ENCODE results near the gene SLC4A7. TPM values are rescaled to one million over a fixed set of nuclear protein-coding genes. Genes with fewer than 3 reads are reported as not detected.

SLC4A7 gene
- polyA plus RNA-seq, 1 donor = 24.6 TPM

GRCh38 chr3:27391796-27392195 lies 92.4 kb downstream of the SLC4A7 start:
- H3K27ac ChIP-seq (ENCODE audit: low read length) = no peak overlapping the region
- H3K36me3 ChIP-seq (ENCODE audit: control insufficient read depth, insufficient read depth, low read length) = peaks cover 17% of the 10 kb centered on the region
- no peak for DNase-seq
- no peaks in the 10 kb centered on the region for H3K4me1 ChIP-seq (ENCODE audit: control insufficient read depth, insufficient read depth, low read length)
- H3K9me3 ChIP-seq (ENCODE audit: control insufficient read depth, low read depth, low read length) = no peaks in the 10 kb centered on the region
- H3K4me3 ChIP-seq (ENCODE audit: low read length) = no peak overlapping the region
- H3K27me3 ChIP-seq (ENCODE audit: control insufficient read depth, insufficient read depth, low read length) = no peaks in the 10 kb centered on the region
- WGBS (ENCODE audit: insufficient coverage, low lambda C conversion rate) = 100% methylated on average over 1 of the region's 1 CpG

DNA sequence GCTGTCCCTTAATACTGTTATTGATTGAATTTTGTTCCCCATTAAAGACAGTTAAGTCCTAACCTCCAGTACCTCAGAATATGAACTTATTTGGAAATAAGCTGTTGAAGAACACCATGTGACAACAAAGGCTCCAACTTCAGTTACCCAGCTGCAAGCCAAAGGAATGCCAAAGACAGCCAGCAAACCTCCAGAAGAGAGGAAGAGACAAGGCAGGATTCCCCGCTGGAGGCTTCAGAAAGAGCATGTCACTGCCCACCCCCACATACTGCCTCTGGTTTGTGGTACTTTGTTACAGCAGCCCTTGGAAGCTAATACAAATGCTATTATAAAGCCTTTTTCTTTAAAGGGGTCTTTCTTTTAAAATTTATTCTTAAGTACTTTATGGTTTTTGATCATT lies 96.6 kb downstream of the SLC4A7 start:
- H3K36me3 ChIP-seq (ENCODE audit: control insufficient read depth, insufficient read depth, low read length) = peaks cover 18% of the 10 kb centered on the region
- H3K27ac ChIP-seq (ENCODE audit: low read length) = no peak overlapping the region
- no peaks in the 10 kb centered on the region for H3K27me3 ChIP-seq (ENCODE audit: control insufficient read depth, insufficient read depth, low read length)
- DNase-seq = no peak
- H3K4me3 ChIP-seq (ENCODE audit: low read length) = no peak overlapping the region
- no peaks in the 10 kb centered on the region for H3K4me1 ChIP-seq (ENCODE audit: control insufficient read depth, insufficient read depth, low read length)
- no peaks in the 10 kb centered on the region for H3K9me3 ChIP-seq (ENCODE audit: control insufficient read depth, low read depth, low read length)
- no CpG with 5 or more reads among the region's 1 CpG for WGBS (ENCODE audit: insufficient coverage, low lambda C conversion rate)

DNA sequence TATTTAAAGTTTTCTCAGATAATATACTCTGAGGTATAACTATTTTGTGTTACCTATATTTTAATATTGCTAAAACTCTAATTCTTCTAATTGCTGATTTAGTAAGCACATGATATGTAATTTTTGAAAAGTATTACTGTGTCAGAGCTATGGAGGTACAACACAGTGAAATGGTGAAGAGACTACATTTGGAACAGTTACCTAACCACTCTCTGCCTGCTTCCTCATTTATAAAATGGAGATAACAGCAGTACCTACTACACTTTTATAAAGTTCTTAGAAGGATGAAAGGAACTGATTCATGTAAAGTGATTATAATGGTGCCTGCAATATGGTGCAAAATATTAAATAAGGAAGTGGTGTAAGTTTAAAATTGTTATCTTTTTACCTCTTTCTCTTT lies 98.7 kb downstream of the SLC4A7 start:
- DNase-seq = no peak
- Histone ChIP-seq H3K4me3 (ENCODE audit: low read length) (no peak overlapping the region), H3K36me3 (ENCODE audit: control insufficient read depth, insufficient read depth, low read length) (peaks cover 19% of the 10 kb centered on the region)

DNA sequence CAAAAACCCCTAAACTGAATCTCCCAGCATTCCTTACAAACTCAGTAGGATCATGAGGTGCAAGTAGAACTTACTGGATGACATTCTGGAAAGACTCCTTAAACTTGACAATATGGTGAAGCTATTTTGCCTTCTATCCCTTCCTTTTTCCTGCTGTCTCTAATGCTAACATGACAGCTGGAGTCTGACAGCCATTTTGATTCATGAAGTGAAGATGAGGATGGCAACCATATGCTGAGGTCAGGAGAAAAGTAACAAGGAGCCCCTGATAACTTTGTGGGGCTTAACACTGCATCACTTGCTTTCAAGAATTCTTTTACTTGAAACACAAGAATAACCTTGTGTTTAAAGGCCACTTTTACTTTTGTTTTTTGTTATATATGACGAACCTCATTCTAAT lies 100.0 kb downstream of the SLC4A7 start:
- WGBS (ENCODE audit: insufficient coverage, low lambda C conversion rate) = 100% methylated on average over 1 of the region's 1 CpG
- no peak overlapping the region for H3K4me3 ChIP-seq (ENCODE audit: low read length)
- no peaks in the 10 kb centered on the region for H3K27me3 ChIP-seq (ENCODE audit: control insufficient read depth, insufficient read depth, low read length)
- no peaks in the 10 kb centered on the region for H3K4me1 ChIP-seq (ENCODE audit: control insufficient read depth, insufficient read depth, low read length)
- peaks cover 19% of the 10 kb centered on the region for H3K36me3 ChIP-seq (ENCODE audit: control insufficient read depth, insufficient read depth, low read length)
- H3K9me3 ChIP-seq (ENCODE audit: control insufficient read depth, low read depth, low read length) = no peaks in the 10 kb centered on the region
- no peak for DNase-seq
- H3K27ac ChIP-seq (ENCODE audit: low read length) = no peak overlapping the region

More for the DNA sequence above, 98.7 kb downstream of the SLC4A7 start:
- no peaks in the 10 kb centered on the region for H3K27me3 ChIP-seq (ENCODE audit: control insufficient read depth, insufficient read depth, low read length)
- no peaks in the 10 kb centered on the region for H3K9me3 ChIP-seq (ENCODE audit: control insufficient read depth, low read depth, low read length)
- H3K4me1 ChIP-seq (ENCODE audit: control insufficient read depth, insufficient read depth, low read length) = no peaks in the 10 kb centered on the region
- no peak overlapping the region for H3K27ac ChIP-seq (ENCODE audit: low read length)

DNA sequence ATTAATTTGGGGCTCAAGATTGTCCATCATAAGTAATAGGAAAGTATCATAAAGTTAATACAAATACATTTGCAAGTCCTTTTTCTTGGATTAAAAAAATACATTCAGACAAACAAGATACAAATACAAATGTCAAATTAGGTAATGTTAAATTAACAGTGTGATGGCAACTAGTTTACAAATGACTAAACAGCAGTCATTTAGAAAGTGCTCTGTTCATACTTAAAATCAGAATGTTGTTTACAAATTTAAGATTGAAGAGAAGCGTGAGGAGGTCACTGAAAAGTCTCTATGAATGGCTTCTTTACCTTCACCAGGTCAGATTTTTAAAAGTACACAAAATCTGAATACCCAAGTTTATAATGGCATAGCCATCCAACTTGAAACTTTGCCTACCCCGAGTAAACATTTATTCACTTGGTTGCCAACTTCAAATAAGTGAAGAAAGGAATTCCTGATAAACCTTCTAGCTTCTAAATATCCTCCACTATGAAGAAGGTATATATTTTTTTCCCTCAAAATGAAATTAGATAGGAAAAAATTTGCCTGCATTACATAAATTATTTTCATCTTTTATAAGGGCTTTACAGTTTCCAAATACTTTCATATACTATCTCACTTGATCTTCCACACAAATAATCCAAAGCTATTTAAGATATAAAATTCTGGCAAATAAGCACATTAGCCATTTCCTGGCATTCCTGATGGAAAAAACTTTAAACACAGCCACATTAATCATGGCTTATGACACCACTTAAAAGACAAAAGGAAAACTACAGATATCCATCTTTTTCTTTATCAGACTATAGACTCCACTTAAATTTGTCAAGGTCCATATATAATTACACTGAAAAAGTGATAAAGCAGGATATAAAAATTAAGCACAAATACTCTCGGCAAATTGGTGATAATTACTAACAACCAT lies 103.5 kb downstream of the SLC4A7 start:
- no peak overlapping the region for H3K4me3 ChIP-seq (ENCODE audit: low read length)
- WGBS (ENCODE audit: insufficient coverage, low lambda C conversion rate) = 90% methylated on average over 2 of the region's 3 CpGs
- no peak for DNase-seq
- no peaks in the 10 kb centered on the region for H3K9me3 ChIP-seq (ENCODE audit: control insufficient read depth, low read depth, low read length)
- no peaks in the 10 kb centered on the region for H3K27me3 ChIP-seq (ENCODE audit: control insufficient read depth, insufficient read depth, low read length)
- H3K4me1 ChIP-seq (ENCODE audit: control insufficient read depth, insufficient read depth, low read length) = no peaks in the 10 kb centered on the region
- H3K27ac ChIP-seq (ENCODE audit: low read length) = no peak overlapping the region
- H3K36me3 ChIP-seq (ENCODE audit: control insufficient read depth, insufficient read depth, low read length) = peaks cover 16% of the 10 kb centered on the region

GRCh38 chr3:27378331-27378730 lies 105.9 kb downstream of the SLC4A7 start:
- Histone ChIP-seq H3K4me1 (ENCODE audit: control insufficient read depth, insufficient read depth, low read length) (no peaks in the 10 kb centered on the region), H3K27ac (ENCODE audit: low read length) (no peak overlapping the region), H3K9me3 (ENCODE audit: control insufficient read depth, low read depth, low read length) (no peaks in the 10 kb centered on the region), H3K4me3 (ENCODE audit: low read length) (no peak overlapping the region), H3K27me3 (ENCODE audit: control insufficient read depth, insufficient read depth, low read length) (no peaks in the 10 kb centered on the region), H3K36me3 (ENCODE audit: control insufficient read depth, insufficient read depth, low read length) (peaks cover 10% of the 10 kb centered on the region)
- DNase-seq = no peak

- H3K4me1 ChIP-seq (ENCODE audit: control insufficient read depth, insufficient read depth, low read length) = no peaks in the 10 kb centered on the region
- no peaks in the 10 kb centered on the region for H3K27me3 ChIP-seq (ENCODE audit: control insufficient read depth, insufficient read depth, low read length)
- no peak for DNase-seq
- no peaks in the 10 kb centered on the region for H3K36me3 ChIP-seq (ENCODE audit: control insufficient read depth, insufficient read depth, low read length)
- no peak overlapping the region for H3K27ac ChIP-seq (ENCODE audit: low read length)
- no peaks in the 10 kb centered on the region for H3K9me3 ChIP-seq (ENCODE audit: control insufficient read depth, low read depth, low read length)
- H3K4me3 ChIP-seq (ENCODE audit: low read length) = no peak overlapping the region
- WGBS (ENCODE audit: insufficient coverage, low lambda C conversion rate) = 76% methylated on average over 5 of the region's 6 CpGs
These were observed 107.9 kb downstream of the SLC4A7 start for GRCh38 chr3:27376109-27376772.

DNA sequence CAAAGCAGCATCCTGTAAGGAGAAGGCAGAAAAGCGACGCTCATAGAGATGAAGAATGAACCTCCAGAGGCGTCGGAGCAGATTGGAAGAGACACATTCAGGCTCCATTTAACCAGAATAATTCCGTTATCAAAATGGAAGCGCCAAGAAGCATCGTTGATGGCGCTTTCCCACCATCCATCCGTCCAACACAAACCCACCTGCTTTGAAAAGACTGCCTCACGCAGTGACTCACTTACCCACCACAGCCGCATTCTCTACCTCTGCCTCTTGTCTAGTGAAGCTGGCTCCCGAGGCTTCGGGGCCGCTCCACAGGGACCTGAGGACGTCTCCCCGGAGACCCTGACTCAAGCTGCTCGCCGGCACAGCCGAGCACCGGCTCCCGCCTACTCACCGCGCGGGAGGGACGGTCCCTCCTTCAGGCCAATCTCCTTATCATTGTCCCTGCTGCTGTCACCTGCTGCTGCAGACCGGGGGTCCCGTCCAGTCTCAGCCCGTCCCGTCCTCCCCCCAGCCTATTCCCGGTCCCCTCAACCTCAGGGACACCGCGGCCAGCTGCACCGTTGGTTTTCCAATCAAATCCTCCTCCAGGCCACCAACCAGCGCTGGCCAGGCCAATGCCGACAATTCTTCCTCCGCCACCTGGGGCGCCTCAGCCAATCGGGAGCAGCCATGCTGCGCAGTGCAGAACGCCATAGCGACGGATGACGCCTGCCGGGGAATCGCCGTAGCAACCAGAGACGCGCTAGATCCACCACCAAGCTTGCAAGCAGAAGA lies 115.2 kb downstream of the SLC4A7 start, which contains the start of gene NEK10:
NEK10 (minus strand) TSS at position 553 of the 777 bp plus-strand sequence. CDS start 16,501 bp downstream, outside the sequence.
- peak; percentile 92 for DNase-seq
- Histone ChIP-seq H3K27ac (ENCODE audit: low read length) (no peak within 1 kb of the TSS), H3K36me3 (ENCODE audit: control insufficient read depth, insufficient read depth, low read length) (no peaks in the 10 kb centered on the region), H3K9me3 (ENCODE audit: control insufficient read depth, low read depth, low read length) (no peaks in the 10 kb centered on the region), H3K4me1 (ENCODE audit: control insufficient read depth, insufficient read depth, low read length) (no peaks in the 10 kb centered on the region), H3K27me3 (ENCODE audit: control insufficient read depth, insufficient read depth, low read length) (no peaks in the 10 kb centered on the region), H3K4me3 (ENCODE audit: low read length) (peak within 1 kb of the TSS; percentile 74)
- WGBS (ENCODE audit: insufficient coverage, low lambda C conversion rate) = no CpG with 5 or more reads among the region's 48 CpGs

GRCh38 chr3:27366062-27366591 lies 118.1 kb downstream of the SLC4A7 start:
- no peaks in the 10 kb centered on the region for H3K4me1 ChIP-seq (ENCODE audit: control insufficient read depth, insufficient read depth, low read length)
- H3K27me3 ChIP-seq (ENCODE audit: control insufficient read depth, insufficient read depth, low read length) = no peaks in the 10 kb centered on the region
- no peaks in the 10 kb centered on the region for H3K36me3 ChIP-seq (ENCODE audit: control insufficient read depth, insufficient read depth, low read length)
- no peak for DNase-seq
- no peak overlapping the region for H3K27ac ChIP-seq (ENCODE audit: low read length)
- WGBS (ENCODE audit: insufficient coverage, low lambda C conversion rate) = no CpG with 5 or more reads among the region's 1 CpG
- no peaks in the 10 kb centered on the region for H3K9me3 ChIP-seq (ENCODE audit: control insufficient read depth, low read depth, low read length)
- no peak overlapping the region for H3K4me3 ChIP-seq (ENCODE audit: low read length)
